ENCODE measurements around the gene CPEB4.

The CPEB4 gene

DNA sequence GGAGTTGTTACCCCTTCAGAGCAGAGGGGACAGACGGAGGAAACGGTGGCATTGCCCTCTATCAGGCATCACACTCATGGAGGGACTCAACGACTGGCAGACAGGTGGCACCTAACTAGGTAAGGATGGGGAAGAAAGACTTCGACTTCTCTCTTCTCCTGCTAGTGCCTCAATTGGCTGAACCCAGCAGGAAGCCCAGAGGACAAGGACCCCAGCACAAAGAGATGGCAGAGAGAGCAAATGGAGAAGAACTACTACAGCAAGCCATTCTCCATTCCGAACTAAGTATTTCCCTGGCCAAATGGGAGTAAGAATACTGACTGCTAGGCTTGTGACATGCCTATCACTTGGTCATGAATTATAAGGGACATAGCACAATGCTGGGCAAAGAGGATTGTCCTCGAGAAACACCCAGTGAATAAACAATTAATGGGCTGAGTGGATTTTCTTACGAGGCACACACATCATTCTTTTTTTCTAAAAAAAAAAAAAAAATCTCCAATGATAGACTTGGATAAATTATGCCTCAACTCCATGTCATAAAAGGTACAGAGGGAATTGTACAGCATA, 35.3 kb upstream of the CPEB4 start:
- TF ChIP-seq POLR2AphosphoS5 (IDR thresholded peaks at IDR 0.05; ENCODE audit: low read depth, low read length) (no peak), FOXP2 (optimal IDR thresholded peaks at IDR 0.05; ENCODE audit: borderline replicate concordance, extremely low read depth, extremely low read length, insufficient read depth) (no peak), TAF1 (IDR thresholded peaks at IDR 0.05; ENCODE audit: borderline replicate concordance, insufficient read depth, low read length) (no peak), SIN3A (IDR thresholded peaks at IDR 0.05; ENCODE audit: borderline replicate concordance, insufficient read depth, low read length) (no peak)
- TF ChIP-seq, protein P1, sequence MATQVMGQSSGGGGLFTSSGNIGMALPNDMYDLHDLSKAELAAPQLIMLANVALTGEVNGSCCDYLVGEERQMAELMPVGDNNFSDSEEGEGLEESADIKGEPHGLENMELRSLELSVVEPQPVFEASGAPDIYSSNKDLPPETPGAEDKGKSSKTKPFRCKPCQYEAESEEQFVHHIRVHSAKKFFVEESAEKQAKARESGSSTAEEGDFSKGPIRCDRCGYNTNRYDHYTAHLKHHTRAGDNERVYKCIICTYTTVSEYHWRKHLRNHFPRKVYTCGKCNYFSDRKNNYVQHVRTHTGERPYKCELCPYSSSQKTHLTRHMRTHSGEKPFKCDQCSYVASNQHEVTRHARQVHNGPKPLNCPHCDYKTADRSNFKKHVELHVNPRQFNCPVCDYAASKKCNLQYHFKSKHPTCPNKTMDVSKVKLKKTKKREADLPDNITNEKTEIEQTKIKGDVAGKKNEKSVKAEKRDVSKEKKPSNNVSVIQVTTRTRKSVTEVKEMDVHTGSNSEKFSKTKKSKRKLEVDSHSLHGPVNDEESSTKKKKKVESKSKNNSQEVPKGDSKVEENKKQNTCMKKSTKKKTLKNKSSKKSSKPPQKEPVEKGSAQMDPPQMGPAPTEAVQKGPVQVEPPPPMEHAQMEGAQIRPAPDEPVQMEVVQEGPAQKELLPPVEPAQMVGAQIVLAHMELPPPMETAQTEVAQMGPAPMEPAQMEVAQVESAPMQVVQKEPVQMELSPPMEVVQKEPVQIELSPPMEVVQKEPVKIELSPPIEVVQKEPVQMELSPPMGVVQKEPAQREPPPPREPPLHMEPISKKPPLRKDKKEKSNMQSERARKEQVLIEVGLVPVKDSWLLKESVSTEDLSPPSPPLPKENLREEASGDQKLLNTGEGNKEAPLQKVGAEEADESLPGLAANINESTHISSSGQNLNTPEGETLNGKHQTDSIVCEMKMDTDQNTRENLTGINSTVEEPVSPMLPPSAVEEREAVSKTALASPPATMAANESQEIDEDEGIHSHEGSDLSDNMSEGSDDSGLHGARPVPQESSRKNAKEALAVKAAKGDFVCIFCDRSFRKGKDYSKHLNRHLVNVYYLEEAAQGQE (IDR thresholded peaks at IDR 0.05; ENCODE audit: insufficient read depth in 1 of 2, low read depth in 2 of 2, low read length in 2 of 2), result no peak

DNA sequence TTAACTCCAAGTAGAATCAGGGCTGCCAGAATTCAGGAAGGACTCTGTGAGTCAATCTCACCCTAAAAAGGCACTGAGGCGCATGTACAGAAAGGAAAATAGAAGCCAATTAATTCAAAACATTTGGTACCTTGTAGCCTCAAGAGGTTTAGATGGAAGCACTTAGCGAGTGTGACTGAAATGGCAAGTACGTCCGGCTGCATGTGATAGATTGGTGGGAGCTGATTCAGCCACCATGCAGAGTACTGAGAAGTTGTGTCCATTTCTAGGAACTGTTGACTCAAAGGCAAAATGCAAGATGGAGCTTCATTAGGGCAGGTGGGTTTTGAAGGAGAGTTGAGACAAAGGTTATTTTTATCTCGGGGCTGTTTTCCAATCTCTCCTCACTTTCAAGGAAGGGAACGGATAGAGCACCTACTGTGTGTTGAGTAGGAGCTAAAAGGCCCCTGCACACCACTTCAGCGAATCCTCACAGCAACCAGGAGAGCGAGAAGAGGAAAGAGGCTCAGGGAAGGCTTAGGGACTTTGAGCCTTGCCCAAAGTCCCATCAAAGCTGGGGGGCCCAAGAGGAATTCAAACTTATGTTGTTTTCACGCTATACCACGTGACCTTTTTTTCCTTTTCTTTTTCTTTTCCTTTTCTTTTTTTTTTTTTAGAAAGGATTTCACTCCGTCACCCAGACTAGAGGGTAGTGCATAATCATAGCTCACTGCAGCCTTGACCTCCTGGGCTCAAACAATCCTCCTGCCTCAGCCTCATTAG, 34.6 kb upstream of the CPEB4 start:
- no peak for TF ChIP-seq FOXP2 (optimal IDR thresholded peaks at IDR 0.05; ENCODE audit: borderline replicate concordance, extremely low read depth, extremely low read length, insufficient read depth)
- no peak for TF ChIP-seq POLR2AphosphoS5 (IDR thresholded peaks at IDR 0.05; ENCODE audit: low read depth, low read length)
- TF ChIP-seq SIN3A (IDR thresholded peaks at IDR 0.05; ENCODE audit: borderline replicate concordance, insufficient read depth, low read length), result no peak
- TF ChIP-seq TAF1 (IDR thresholded peaks at IDR 0.05; ENCODE audit: borderline replicate concordance, insufficient read depth, low read length), result no peak
- TF ChIP-seq, protein P1 (IDR thresholded peaks at IDR 0.05; ENCODE audit: insufficient read depth in 1 of 2, low read depth in 2 of 2, low read length in 2 of 2), result no peak

DNA sequence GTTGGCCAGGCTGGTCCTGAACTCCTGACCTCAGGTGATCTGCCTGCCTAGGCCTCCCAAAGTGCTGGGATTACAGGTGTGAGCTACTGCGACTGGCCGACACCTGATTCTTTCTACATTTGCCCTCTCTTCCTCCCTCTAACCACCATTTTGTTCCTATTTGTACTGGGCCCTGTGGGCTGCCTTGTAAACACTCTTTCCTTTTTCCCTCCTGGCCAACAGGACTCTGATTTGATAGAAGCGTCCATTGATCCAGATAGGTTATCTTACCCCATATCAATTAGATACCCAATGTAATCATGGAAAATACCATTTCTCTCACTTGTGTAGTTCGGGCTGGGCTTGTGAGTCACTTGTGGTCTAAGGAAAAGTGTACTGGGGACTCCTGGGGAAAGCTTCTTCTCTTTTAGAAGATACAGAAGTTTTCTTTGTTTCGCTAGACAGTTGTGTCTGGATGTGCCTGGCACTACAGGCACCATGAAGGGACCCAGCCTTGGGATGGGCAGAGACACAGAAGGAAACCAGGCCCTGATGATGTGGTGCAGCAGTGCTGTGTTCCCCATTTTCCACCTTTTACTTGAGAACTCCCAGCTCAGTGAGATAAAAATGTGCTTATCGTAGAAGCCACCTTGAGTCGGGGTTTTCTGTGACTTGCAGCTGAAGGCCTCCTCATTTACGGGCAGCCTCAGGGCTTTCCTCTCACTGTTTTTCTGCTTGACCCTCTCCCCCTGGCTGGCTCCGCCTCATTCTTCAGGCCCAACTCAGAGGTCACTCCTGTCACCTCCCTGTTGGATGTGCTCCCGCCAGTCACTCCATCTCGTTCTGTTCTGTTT, 32.8 kb upstream of the CPEB4 start:
- no peak for TF ChIP-seq FOXP2 (optimal IDR thresholded peaks at IDR 0.05; ENCODE audit: borderline replicate concordance, extremely low read depth, extremely low read length, insufficient read depth)
- no peak for TF ChIP-seq SIN3A (IDR thresholded peaks at IDR 0.05; ENCODE audit: borderline replicate concordance, insufficient read depth, low read length)
- TF ChIP-seq, protein P1 (IDR thresholded peaks at IDR 0.05; ENCODE audit: insufficient read depth in 1 of 2, low read depth in 2 of 2, low read length in 2 of 2), result no peak
- TF ChIP-seq POLR2AphosphoS5 (IDR thresholded peaks at IDR 0.05; ENCODE audit: low read depth, low read length), result no peak
- no peak for TF ChIP-seq TAF1 (IDR thresholded peaks at IDR 0.05; ENCODE audit: borderline replicate concordance, insufficient read depth, low read length)

DNA sequence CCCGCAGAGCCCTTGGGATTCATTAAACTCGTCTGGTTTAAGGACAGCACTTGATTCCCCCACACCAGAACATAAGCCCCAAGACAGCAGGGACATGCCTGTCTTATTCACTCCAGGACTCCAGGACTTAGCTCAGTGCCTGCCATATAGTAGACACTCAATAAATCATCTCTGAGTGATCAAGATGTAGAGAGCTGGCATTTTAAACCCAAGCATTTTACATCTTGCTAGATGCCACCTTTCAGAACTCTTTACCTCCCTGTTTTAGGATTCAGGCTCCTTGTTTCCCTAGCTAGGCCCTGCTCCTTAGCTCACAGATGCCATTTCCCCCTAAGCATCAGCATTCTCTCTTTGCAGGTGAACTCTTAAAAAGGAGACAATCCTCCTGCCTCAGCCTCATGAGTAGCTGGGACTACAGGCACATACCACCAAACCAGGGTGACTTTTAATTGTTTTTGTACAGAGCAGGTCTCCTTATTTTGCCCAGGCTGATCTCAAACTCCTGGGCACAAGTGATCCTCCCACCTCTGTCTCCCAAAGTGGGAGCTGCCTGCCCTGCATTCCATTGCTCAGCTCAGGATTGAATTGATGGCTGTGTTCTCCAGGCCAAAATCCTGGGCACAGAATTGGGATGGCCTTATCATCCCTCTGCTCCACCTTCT, 32.0 kb upstream of the CPEB4 start:
- TF ChIP-seq FOXP2 (optimal IDR thresholded peaks at IDR 0.05; ENCODE audit: borderline replicate concordance, extremely low read depth, extremely low read length, insufficient read depth), result no peak

DNA sequence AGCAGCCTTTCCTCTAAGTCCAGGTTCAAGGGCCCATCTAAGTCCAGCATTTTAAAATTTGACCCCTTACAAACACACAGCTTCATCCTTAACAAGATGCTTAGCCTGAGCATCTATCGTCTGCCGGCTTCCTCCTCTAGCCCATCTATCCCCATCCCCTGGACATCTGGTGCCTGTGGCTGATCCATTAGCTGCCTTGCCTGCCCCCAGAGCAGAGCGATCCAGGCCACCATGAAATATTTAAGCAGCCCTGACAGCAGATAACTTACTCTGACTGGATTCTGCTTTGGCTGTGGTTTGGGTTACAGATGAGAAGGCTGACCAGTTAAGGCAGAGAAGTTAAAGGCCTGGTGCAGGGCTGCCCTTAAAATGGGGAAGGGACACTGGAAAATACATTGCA, 30.9 kb upstream of the CPEB4 start:
- TF ChIP-seq FOXP2 (optimal IDR thresholded peaks at IDR 0.05; ENCODE audit: borderline replicate concordance, extremely low read depth, extremely low read length, insufficient read depth) (no peak), POLR2AphosphoS5 (IDR thresholded peaks at IDR 0.05; ENCODE audit: low read depth, low read length) (no peak), SIN3A (IDR thresholded peaks at IDR 0.05; ENCODE audit: borderline replicate concordance, insufficient read depth, low read length) (no peak), TAF1 (IDR thresholded peaks at IDR 0.05; ENCODE audit: borderline replicate concordance, insufficient read depth, low read length) (no peak)
- TF ChIP-seq, protein P1 (IDR thresholded peaks at IDR 0.05; ENCODE audit: insufficient read depth in 1 of 2, low read depth in 2 of 2, low read length in 2 of 2), result no peak

Data from PFSK-1 (cell line).